ENCODE measurements around the gene M6PR. TPM values are rescaled to one million over a fixed set of nuclear protein-coding genes. Genes with fewer than 3 reads are reported as not detected.

Gene M6PR
- total and polyA plus RNA-seq, 9 donors, result 44.9 to 150 (median 101) TPM

DNA sequence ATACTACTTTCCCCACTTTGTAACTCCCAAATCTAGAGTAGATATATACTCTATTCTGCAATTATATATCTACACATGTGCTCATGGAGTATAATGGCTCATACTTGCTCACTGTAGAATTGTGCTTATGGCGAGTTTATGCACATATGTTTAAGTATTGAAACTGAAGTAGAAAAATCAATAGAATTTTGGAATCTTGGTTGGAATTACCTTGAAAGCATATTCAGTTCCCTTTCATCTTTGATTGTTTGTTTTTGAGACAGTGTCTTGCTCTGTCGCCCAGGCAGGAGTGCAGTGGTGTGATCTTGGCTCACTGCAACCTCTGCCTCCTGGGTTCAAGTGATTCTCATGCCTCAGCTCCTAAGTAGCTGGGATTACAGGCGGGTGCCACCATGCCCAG is 44.4 kb upstream of the M6PR start:
- TF ChIP-seq, protein P1, sequence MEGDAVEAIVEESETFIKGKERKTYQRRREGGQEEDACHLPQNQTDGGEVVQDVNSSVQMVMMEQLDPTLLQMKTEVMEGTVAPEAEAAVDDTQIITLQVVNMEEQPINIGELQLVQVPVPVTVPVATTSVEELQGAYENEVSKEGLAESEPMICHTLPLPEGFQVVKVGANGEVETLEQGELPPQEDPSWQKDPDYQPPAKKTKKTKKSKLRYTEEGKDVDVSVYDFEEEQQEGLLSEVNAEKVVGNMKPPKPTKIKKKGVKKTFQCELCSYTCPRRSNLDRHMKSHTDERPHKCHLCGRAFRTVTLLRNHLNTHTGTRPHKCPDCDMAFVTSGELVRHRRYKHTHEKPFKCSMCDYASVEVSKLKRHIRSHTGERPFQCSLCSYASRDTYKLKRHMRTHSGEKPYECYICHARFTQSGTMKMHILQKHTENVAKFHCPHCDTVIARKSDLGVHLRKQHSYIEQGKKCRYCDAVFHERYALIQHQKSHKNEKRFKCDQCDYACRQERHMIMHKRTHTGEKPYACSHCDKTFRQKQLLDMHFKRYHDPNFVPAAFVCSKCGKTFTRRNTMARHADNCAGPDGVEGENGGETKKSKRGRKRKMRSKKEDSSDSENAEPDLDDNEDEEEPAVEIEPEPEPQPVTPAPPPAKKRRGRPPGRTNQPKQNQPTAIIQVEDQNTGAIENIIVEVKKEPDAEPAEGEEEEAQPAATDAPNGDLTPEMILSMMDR (IDR thresholded peaks at IDR 0.05), result no peak
- TF ChIP-seq POLR2A (IDR thresholded peaks at IDR 0.05) (no peak), EP300 (IDR thresholded peaks at IDR 0.05) (no peak)

DNA sequence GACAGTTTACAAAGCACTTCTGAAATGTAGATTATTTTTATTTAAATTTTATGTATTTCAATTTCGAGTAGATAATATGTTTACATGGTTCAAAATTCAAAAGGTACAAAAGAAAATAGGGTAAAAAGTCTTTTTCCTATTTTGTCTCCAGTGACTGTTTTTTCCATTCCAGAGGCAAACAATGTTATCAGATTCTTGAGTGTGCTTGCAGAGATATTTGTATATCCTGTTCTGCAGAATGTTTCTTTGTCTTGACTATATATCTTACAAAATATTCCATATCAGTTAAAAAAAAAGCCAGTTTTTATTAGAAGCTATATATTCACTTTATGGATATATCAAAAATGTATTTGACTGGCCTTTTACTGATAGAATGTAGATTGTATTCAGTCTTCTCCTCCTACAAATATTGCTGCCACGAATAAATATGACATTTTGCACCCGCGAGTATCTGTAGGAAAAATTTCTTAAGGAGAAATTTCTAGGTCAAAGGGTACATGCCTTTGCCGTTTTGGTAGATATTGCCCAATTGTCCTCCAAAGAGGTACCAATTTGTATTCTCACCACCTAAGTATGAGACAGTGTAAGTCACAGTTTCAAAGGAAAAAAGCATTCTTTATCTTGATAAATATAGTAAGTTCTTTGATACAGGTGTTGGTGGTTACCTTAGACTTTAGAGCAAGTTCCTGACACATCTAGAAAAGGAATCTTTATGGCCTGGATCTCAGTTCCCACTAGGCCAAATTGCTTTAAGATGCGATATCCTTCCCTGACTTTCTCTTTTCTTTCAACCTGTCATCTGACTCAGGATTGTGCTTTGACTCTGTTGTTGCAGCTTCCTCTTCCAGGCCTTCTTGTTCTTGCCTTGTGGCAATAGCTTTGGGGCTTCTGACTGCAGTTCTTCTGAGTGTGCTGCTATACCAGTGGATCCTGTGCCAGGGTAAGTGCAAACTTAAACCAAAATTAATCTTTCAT is 42.2 kb upstream of the M6PR start:
- WGBS, 3 donors, result 67 to 71% (median 70%) methylated on average over 6 of the region's 6 CpGs
- Histone ChIP-seq H3K4me1 (ENCODE audit: insufficient read depth) (no peaks in the 10 kb centered on the region), H3K9me3 (no peaks in the 10 kb centered on the region), H3K36me3 (no peaks in the 10 kb centered on the region), H3K4me3 (no peak overlapping the region), H3K27ac (no peak overlapping the region), H3K27me3 (no peaks in the 10 kb centered on the region)
- no peak for DNase-seq
- TF ChIP-seq EP300 (IDR thresholded peaks at IDR 0.05) (no peak), POLR2A (IDR thresholded peaks at IDR 0.05) (no peak)
- TF ChIP-seq, protein P1 (IDR thresholded peaks at IDR 0.05), result no peak
- intact Hi-C loops (cut with DNase I), result no loop called here

More for the DNA sequence above, 44.4 kb upstream of the M6PR start:
- Histone ChIP-seq H3K27ac (no peak overlapping the region), H3K4me3 (no peak overlapping the region), H3K9me3 (no peaks in the 10 kb centered on the region), H3K36me3 (no peaks in the 10 kb centered on the region), H3K27me3 (no peaks in the 10 kb centered on the region), H3K4me1 (ENCODE audit: insufficient read depth) (no peaks in the 10 kb centered on the region)
- intact Hi-C loops (cut with DNase I), result no loop called here
- 82 to 89% (median 86%) methylated on average over 3 of the region's 3 CpGs for WGBS, 3 donors
- no peak for DNase-seq

DNA sequence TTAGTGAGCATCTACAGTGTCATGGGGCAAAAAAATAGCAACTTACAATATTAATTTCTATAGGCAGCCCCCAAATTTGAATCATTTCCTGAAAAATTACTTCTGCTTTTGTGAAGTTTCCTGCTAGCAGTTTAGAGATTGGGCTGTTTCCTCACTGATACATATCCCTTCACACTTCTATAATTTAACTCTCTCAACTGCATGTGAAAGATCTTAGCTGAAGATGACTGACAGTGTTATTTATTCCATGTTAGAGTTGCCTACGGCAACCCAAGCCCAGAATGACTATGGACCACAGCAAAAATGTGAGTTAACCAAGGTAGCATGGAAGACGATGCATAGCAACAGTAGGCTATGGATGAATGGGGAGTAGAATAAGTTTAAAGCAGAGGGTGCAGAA is 40.0 kb upstream of the M6PR start, which contains the start of gene KLRG1:
Gene KLRG1 (plus strand): TSS at position 134 of the 400 bp plus-strand sequence. CDS start 90 bp downstream, at position 224.
- Histone ChIP-seq H3K4me3 (no peak within 1 kb of the TSS), H3K27ac (no peak within 1 kb of the TSS), H3K4me1 (ENCODE audit: insufficient read depth) (no peaks in the 10 kb centered on the region), H3K36me3 (no peaks in the 10 kb centered on the region), H3K9me3 (no peaks in the 10 kb centered on the region), H3K27me3 (no peaks in the 10 kb centered on the region)
- intact Hi-C loops (cut with DNase I), result no loop called here
- WGBS, 3 donors, result 84 to 92% (median 88%) methylated on average over 2 of the region's 2 CpGs
- no peak for TF ChIP-seq POLR2A (IDR thresholded peaks at IDR 0.05)
- TF ChIP-seq, protein P1 (IDR thresholded peaks at IDR 0.05), result no peak
- TF ChIP-seq EP300 (IDR thresholded peaks at IDR 0.05), result no peak
- DNase-seq, result no peak

DNA sequence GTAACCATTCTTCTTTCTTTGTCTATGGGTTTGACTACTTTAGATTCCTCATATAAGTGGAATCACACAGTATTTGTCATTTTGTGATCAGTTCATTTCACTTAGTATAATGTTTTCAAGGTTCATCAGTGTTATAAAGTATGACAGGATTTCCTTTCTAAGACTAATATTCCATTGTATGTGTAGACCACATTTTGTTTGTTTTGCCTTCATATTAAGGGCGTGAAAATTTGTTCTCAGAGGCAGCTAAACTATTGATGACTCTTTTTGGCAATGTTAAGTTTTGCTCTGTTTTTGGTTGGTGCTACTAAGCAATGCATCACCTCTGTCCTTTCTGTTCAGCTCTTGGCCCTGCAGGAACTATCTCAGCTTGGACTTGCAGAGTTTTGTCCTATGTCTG is 38.2 kb upstream of the M6PR start:
- Histone ChIP-seq H3K4me1 (ENCODE audit: insufficient read depth) (no peaks in the 10 kb centered on the region), H3K27ac (no peak overlapping the region), H3K9me3 (no peaks in the 10 kb centered on the region), H3K36me3 (no peaks in the 10 kb centered on the region), H3K27me3 (no peaks in the 10 kb centered on the region), H3K4me3 (no peak overlapping the region)
- DNase-seq, result no peak
- WGBS, 3 donors, result 59 to 79% (median 65%) methylated on average over 1 of the region's 1 CpG
- TF ChIP-seq, protein P1 (IDR thresholded peaks at IDR 0.05), result no peak
- TF ChIP-seq POLR2A (IDR thresholded peaks at IDR 0.05) (no peak), EP300 (IDR thresholded peaks at IDR 0.05) (no peak)
- intact Hi-C loops (cut with DNase I), result no loop called here

All from ovary (tissue), 9 donors.